Measurements from ENCODE around the gene PPP6C.

GRCh38 chr9:125166762-125167161, 22.8 kb downstream of the PPP6C start:
- TF ChIP-seq POLR2A (IDR thresholded peaks at IDR 0.05; ENCODE audit: low read length), result no peak
- no peak for TF ChIP-seq GATA1 (IDR thresholded peaks at IDR 0.05; ENCODE audit: low read depth, low read length)

All from erythroblast (primary cell).